ENCODE measurements around the gene APOC1. TPM values are rescaled to one million over a fixed set of nuclear protein-coding genes. Genes with fewer than 3 reads are reported as not detected.
A peak's percentile ranks its signal among the peaks of the same experiment; 100 is the strongest.

APOC1 gene
- total RNA-seq, 1 experiment from 2014 or later, result 250 TPM

- H3K4me3 Mint-ChIP-seq (ENCODE audit: unreplicated experiment), result peak overlapping the region; percentile 84
- Histone ChIP-seq H3K27me3 (replicated peaks; ENCODE audit: control insufficient read depth, insufficient read depth, low read length) (no peaks in the 10 kb centered on the region), H3K4me1 (peaks cover 37% of the 10 kb centered on the region), H3K9me3 (no peaks in the 10 kb centered on the region), H3K4me3 (ENCODE audit: low read depth, low read length) (no peak overlapping the region), H3K36me3 (ENCODE audit: control insufficient read depth, insufficient read depth, low read length) (peaks cover 8% of the 10 kb centered on the region)
- no peaks in the 10 kb centered on the region for H3K27me3 Mint-ChIP-seq (ENCODE audit: insufficient read depth, unreplicated experiment)
- H3K4me1 Mint-ChIP-seq (ENCODE audit: low read depth, unreplicated experiment), result peaks cover 43% of the 10 kb centered on the region
- no peaks in the 10 kb centered on the region for H3K9me3 Mint-ChIP-seq (ENCODE audit: unreplicated experiment)
- intact Hi-C loops (cut with micrococcal nuclease; ENCODE audit: unreplicated experiment), result loop anchor here (10.0 kb wide), 2 partner anchors 97 to 167 kb away; partner anchors contain the start of genes GEMIN7, RELB and ZNF296
- TF ChIP-seq CTCF (IDR thresholded peaks at IDR 0.05; ENCODE audit: insufficient read depth in 1 of 2, low read depth in 1 of 2, low read length in 1 of 2, severe bottlenecking in 1 of 2, unreplicated experiment in 1 of 2), result no peak
- no peak for DNase-seq
- no peak overlapping the region for H3K27ac Mint-ChIP-seq (ENCODE audit: unreplicated experiment)
- ChIA-PET POLR2A (no interaction called here), CTCF (interaction anchor here (0.6 to 1.0 kb wide), 3 partner anchors 11 to 44 kb away, joined by 3 to 5 read pairs (median 3); no protein-coding TSS in a partner anchor)
- no TSS peak for BruUV-seq (replicated peaks)
- H3K36me3 Mint-ChIP-seq (ENCODE audit: insufficient read depth, unreplicated experiment), result peaks cover 95% of the 10 kb centered on the region
Measured at GRCh38 chr19:44908074-44908835, 6.2 kb upstream of the APOC1 start.

DNA sequence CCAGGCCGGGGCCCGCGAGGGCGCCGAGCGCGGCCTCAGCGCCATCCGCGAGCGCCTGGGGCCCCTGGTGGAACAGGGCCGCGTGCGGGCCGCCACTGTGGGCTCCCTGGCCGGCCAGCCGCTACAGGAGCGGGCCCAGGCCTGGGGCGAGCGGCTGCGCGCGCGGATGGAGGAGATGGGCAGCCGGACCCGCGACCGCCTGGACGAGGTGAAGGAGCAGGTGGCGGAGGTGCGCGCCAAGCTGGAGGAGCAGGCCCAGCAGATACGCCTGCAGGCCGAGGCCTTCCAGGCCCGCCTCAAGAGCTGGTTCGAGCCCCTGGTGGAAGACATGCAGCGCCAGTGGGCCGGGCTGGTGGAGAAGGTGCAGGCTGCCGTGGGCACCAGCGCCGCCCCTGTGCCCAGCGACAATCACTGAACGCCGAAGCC is 5.6 kb upstream of the APOC1 start:
- CTCF ChIA-PET, result no interaction called here

More for the DNA sequence above, 5.6 kb upstream of the APOC1 start:
- POLR2A ChIA-PET, result no interaction called here
- Histone ChIP-seq H3K4me1 (peaks cover 37% of the 10 kb centered on the region), H3K36me3 (ENCODE audit: control insufficient read depth, insufficient read depth, low read length) (peaks cover 8% of the 10 kb centered on the region), H3K4me3 (ENCODE audit: low read depth, low read length) (no peak overlapping the region), H3K9me3 (no peaks in the 10 kb centered on the region), H3K27me3 (replicated peaks; ENCODE audit: control insufficient read depth, insufficient read depth, low read length) (no peaks in the 10 kb centered on the region)
- intact Hi-C loops (cut with micrococcal nuclease; ENCODE audit: unreplicated experiment), result loop anchor here (10.0 kb wide), 2 partner anchors 96 to 166 kb away; partner anchors contain the start of genes GEMIN7, RELB and ZNF296
- Mint-ChIP-seq H3K27me3 (ENCODE audit: insufficient read depth, unreplicated experiment) (no peaks in the 10 kb centered on the region), H3K4me1 (ENCODE audit: low read depth, unreplicated experiment) (peaks cover 49% of the 10 kb centered on the region), H3K4me3 (ENCODE audit: unreplicated experiment) (no peak overlapping the region), H3K27ac (ENCODE audit: unreplicated experiment) (no peak overlapping the region), H3K36me3 (ENCODE audit: insufficient read depth, unreplicated experiment) (peaks cover 89% of the 10 kb centered on the region), H3K9me3 (ENCODE audit: unreplicated experiment) (no peaks in the 10 kb centered on the region)
- TF ChIP-seq CTCF (IDR thresholded peaks at IDR 0.05; ENCODE audit: insufficient read depth in 1 of 2, low read depth in 1 of 2, low read length in 1 of 2, severe bottlenecking in 1 of 2, unreplicated experiment in 1 of 2), result no peak
- no peak for DNase-seq
- TSS peak; percentile 67 for BruUV-seq (replicated peaks)

All from Caco-2 (cell line).